ENCODE results near the gene SPATA31A7.
"Not testable (repeated sequence)": the region's sequence is repeated elsewhere in the genome, so short reads cannot be mapped to it uniquely, and the experiment has no call there.

SPATA31A7 gene

GRCh38 chr9:61189736-61190135, at the start of gene SPATA31A7:
Gene SPATA31A7 (plus strand): TSS chr9:61190036. CDS start chr9:61190065, 29 bp downstream.
- DNase-seq (ENCODE audit: low read depth) = not testable (repeated sequence)

DNA sequence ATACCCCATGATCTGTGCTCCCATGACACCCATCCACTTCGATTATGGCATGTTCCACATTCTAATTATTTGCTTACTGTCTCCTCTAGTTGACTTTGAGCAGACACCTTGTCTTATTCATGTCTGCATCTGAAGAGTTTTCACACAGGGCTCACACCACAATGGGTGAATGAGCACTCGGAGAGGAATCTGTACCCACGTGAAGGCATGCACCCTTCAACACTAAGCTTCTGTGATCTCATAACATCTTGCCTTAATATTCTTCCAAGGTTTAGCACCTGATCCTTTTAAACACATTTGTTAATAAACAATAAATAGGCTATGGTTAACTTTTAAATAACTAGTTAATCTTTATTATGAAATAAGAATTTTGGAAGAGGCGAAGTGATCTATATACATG, 36.6 kb downstream of the SPATA31A7 start:
- DNase-seq (ENCODE audit: low read depth) = not testable (repeated sequence)
